ENCODE measurements around the gene HCN4.

HCN4 gene

GRCh38 chr15:73338606-73339374 is 30.0 kb downstream of the HCN4 start:
- DNase-seq (ENCODE audit: low spot score) = no peak
- Histone ChIP-seq H3K27ac (ENCODE audit: poor library complexity, severe bottlenecking) (no peak overlapping the region), H3K36me3 (ENCODE audit: low read depth) (no peaks in the 10 kb centered on the region), H3K9me3 (ENCODE audit: severe bottlenecking) (no peaks in the 10 kb centered on the region), H3K4me3 (ENCODE audit: severe bottlenecking) (no peak overlapping the region), H3K4me1 (ENCODE audit: insufficient read depth, poor library complexity, severe bottlenecking) (no peaks in the 10 kb centered on the region), H3K27me3 (ENCODE audit: insufficient read depth, poor library complexity, severe bottlenecking) (peaks cover 4% of the 10 kb centered on the region)
- no peak for ATAC-seq (ENCODE audit: low read depth)
- TF ChIP-seq CTCF (IDR thresholded peaks at IDR 0.05; ENCODE audit: poor library complexity, severe bottlenecking) = no peak

GRCh38 chr15:73338058-73338457 is 30.7 kb downstream of the HCN4 start:
- Histone ChIP-seq H3K4me1 (ENCODE audit: insufficient read depth, poor library complexity, severe bottlenecking) (no peaks in the 10 kb centered on the region), H3K36me3 (ENCODE audit: low read depth) (no peaks in the 10 kb centered on the region), H3K27ac (ENCODE audit: poor library complexity, severe bottlenecking) (no peak overlapping the region), H3K9me3 (ENCODE audit: severe bottlenecking) (no peaks in the 10 kb centered on the region), H3K4me3 (ENCODE audit: severe bottlenecking) (no peak overlapping the region), H3K27me3 (ENCODE audit: insufficient read depth, poor library complexity, severe bottlenecking) (peaks cover 4% of the 10 kb centered on the region)
- TF ChIP-seq CTCF (IDR thresholded peaks at IDR 0.05; ENCODE audit: poor library complexity, severe bottlenecking) = no peak
- DNase-seq (ENCODE audit: low spot score) = no peak
- no peak for ATAC-seq (ENCODE audit: low read depth)

GRCh38 chr15:73337187-73337586 is 31.6 kb downstream of the HCN4 start:
- Histone ChIP-seq H3K36me3 (ENCODE audit: low read depth) (no peaks in the 10 kb centered on the region), H3K27me3 (ENCODE audit: insufficient read depth, poor library complexity, severe bottlenecking) (peaks cover 4% of the 10 kb centered on the region), H3K4me3 (ENCODE audit: severe bottlenecking) (no peak overlapping the region), H3K4me1 (ENCODE audit: insufficient read depth, poor library complexity, severe bottlenecking) (no peaks in the 10 kb centered on the region), H3K9me3 (ENCODE audit: severe bottlenecking) (no peaks in the 10 kb centered on the region), H3K27ac (ENCODE audit: poor library complexity, severe bottlenecking) (no peak overlapping the region)
- no peak for TF ChIP-seq CTCF (IDR thresholded peaks at IDR 0.05; ENCODE audit: poor library complexity, severe bottlenecking)
- DNase-seq (ENCODE audit: low spot score) (no peak), ATAC-seq (ENCODE audit: low read depth) (no peak)

GRCh38 chr15:73336756-73337155 is 32.0 kb downstream of the HCN4 start:
- ATAC-seq (ENCODE audit: low read depth) = no peak
- Histone ChIP-seq H3K4me1 (ENCODE audit: insufficient read depth, poor library complexity, severe bottlenecking) (no peaks in the 10 kb centered on the region), H3K27me3 (ENCODE audit: insufficient read depth, poor library complexity, severe bottlenecking) (peaks cover 4% of the 10 kb centered on the region), H3K9me3 (ENCODE audit: severe bottlenecking) (no peaks in the 10 kb centered on the region), H3K4me3 (ENCODE audit: severe bottlenecking) (no peak overlapping the region), H3K36me3 (ENCODE audit: low read depth) (no peaks in the 10 kb centered on the region), H3K27ac (ENCODE audit: poor library complexity, severe bottlenecking) (no peak overlapping the region)
- no peak for DNase-seq (ENCODE audit: low spot score)
- TF ChIP-seq CTCF (IDR thresholded peaks at IDR 0.05; ENCODE audit: poor library complexity, severe bottlenecking) = no peak

GRCh38 chr15:73335471-73335870 is 33.3 kb downstream of the HCN4 start:
- Histone ChIP-seq H3K27me3 (ENCODE audit: insufficient read depth, poor library complexity, severe bottlenecking) (peaks cover 4% of the 10 kb centered on the region), H3K36me3 (ENCODE audit: low read depth) (no peaks in the 10 kb centered on the region), H3K27ac (ENCODE audit: poor library complexity, severe bottlenecking) (no peak overlapping the region), H3K9me3 (ENCODE audit: severe bottlenecking) (no peaks in the 10 kb centered on the region), H3K4me3 (ENCODE audit: severe bottlenecking) (no peak overlapping the region), H3K4me1 (ENCODE audit: insufficient read depth, poor library complexity, severe bottlenecking) (no peaks in the 10 kb centered on the region)
- TF ChIP-seq CTCF (IDR thresholded peaks at IDR 0.05; ENCODE audit: poor library complexity, severe bottlenecking) = no peak
- ATAC-seq (ENCODE audit: low read depth) (no peak), DNase-seq (ENCODE audit: low spot score) (peak; percentile 61)
